ENCODE measurements around the gene SPIRE1.

DNA sequence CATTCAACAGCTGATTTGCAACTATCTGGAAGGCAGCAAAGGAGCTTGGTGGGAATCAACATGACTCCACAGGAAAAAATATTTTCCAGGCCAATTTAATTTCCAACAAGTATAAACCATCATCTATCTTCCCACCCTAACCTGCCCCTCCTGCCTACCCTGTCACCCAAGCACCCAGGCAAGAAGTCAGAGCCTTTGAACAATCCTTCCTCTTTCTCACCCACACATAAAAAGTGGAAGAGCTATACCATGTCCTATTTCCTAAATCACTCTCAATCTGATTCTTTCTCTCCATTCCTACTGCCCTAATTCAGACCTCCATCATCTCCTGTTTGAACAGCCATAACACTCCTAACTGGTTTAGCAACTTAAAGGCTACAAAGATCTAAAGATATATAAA lies 12.7 kb downstream of the SPIRE1 start:
- TF ChIP-seq POLR2A (IDR thresholded peaks at IDR 0.05; ENCODE audit: extremely low read depth, insufficient read length), result no peak
- TF ChIP-seq, protein P1, sequence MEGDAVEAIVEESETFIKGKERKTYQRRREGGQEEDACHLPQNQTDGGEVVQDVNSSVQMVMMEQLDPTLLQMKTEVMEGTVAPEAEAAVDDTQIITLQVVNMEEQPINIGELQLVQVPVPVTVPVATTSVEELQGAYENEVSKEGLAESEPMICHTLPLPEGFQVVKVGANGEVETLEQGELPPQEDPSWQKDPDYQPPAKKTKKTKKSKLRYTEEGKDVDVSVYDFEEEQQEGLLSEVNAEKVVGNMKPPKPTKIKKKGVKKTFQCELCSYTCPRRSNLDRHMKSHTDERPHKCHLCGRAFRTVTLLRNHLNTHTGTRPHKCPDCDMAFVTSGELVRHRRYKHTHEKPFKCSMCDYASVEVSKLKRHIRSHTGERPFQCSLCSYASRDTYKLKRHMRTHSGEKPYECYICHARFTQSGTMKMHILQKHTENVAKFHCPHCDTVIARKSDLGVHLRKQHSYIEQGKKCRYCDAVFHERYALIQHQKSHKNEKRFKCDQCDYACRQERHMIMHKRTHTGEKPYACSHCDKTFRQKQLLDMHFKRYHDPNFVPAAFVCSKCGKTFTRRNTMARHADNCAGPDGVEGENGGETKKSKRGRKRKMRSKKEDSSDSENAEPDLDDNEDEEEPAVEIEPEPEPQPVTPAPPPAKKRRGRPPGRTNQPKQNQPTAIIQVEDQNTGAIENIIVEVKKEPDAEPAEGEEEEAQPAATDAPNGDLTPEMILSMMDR (IDR thresholded peaks at IDR 0.05; ENCODE audit: low read depth, low read length), result no peak
- TF ChIP-seq, protein P2, sequence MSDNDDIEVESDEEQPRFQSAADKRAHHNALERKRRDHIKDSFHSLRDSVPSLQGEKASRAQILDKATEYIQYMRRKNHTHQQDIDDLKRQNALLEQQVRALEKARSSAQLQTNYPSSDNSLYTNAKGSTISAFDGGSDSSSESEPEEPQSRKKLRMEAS (IDR thresholded peaks at IDR 0.05; ENCODE audit: low read depth, low read length), result no peak

All from NB4 (cell line).